Measurements from ENCODE around the gene IQCE. TPM values are rescaled to one million over a fixed set of nuclear protein-coding genes. Genes with fewer than 3 reads are reported as not detected.

The IQCE gene
- total RNA-seq, 1 experiment from 2014 or later: 35.8 TPM

DNA sequence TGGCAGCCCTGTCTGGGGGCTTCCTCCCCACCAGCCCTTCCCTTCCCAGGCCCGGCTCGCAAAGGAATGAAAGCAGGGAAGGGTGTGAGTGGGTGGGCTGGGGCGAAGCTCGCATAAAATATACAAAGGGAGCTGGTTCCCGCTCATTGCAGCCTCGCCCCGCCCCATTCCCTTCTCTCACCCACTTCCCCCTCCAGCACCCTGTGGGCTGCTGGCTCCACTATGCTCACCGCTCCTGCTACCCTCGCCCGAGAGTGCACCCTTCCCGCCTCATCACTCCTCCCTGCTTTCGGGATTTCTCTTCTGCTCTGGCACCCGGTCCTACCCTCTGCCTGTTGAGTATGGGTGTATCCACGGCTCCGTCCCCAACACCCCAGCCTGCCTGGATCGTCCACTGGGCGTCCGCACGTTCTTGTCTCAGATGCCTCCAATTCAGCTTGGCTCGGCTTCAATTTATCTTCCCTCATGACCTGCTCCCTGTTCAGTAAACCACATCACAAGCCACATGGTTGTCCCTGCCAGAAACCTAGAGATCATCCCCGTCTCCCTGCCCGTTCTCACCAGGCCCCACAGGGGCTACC lies 58.6 kb downstream of the IQCE start:
- POLR2A ChIA-PET (ENCODE audit: unreplicated experiment): no interaction called here
- no peak overlapping the region for H3K4me2 ChIP-seq
- no peaks in the 10 kb centered on the region for H3K9me3 ChIP-seq (ENCODE audit: insufficient read depth, low read depth)
- no peak overlapping the region for H2AFZ ChIP-seq
- CTCF ChIA-PET: no interaction called here
- no peak overlapping the region for H3K27ac ChIP-seq
- TF ChIP-seq EZH2 (IDR thresholded peaks at IDR 0.05; ENCODE audit: low read depth): no peak
- TF ChIP-seq, protein P1, sequence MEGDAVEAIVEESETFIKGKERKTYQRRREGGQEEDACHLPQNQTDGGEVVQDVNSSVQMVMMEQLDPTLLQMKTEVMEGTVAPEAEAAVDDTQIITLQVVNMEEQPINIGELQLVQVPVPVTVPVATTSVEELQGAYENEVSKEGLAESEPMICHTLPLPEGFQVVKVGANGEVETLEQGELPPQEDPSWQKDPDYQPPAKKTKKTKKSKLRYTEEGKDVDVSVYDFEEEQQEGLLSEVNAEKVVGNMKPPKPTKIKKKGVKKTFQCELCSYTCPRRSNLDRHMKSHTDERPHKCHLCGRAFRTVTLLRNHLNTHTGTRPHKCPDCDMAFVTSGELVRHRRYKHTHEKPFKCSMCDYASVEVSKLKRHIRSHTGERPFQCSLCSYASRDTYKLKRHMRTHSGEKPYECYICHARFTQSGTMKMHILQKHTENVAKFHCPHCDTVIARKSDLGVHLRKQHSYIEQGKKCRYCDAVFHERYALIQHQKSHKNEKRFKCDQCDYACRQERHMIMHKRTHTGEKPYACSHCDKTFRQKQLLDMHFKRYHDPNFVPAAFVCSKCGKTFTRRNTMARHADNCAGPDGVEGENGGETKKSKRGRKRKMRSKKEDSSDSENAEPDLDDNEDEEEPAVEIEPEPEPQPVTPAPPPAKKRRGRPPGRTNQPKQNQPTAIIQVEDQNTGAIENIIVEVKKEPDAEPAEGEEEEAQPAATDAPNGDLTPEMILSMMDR (conservative IDR thresholded peaks at IDR 0.05): no peak
- no peak for DNase-seq
- BruUV-seq (replicated peaks): no TSS peak
- no peaks in the 10 kb centered on the region for H3K79me2 ChIP-seq (ENCODE audit: low read depth)
- peaks cover 11% of the 10 kb centered on the region; the same call in 1 of the 2 replicates for H3F3A ChIP-seq (ENCODE audit: insufficient read depth, low read depth)
- no peak overlapping the region for H3K4me3 ChIP-seq
- H3K27me3 ChIP-seq (ENCODE audit: insufficient read depth, low read depth): no peaks in the 10 kb centered on the region
- H4K20me1 ChIP-seq (ENCODE audit: insufficient read depth): no peaks in the 10 kb centered on the region
- H3K36me3 ChIP-seq (ENCODE audit: low read depth): no peaks in the 10 kb centered on the region
- intact Hi-C loops (cut with micrococcal nuclease; ENCODE audit: unreplicated experiment): no loop called here
- H3K9me2 ChIP-seq (ENCODE audit: insufficient read depth): no peaks in the 10 kb centered on the region
- H3K4me1 ChIP-seq (replicated peaks; ENCODE audit: insufficient read depth): no peaks in the 10 kb centered on the region

DNA sequence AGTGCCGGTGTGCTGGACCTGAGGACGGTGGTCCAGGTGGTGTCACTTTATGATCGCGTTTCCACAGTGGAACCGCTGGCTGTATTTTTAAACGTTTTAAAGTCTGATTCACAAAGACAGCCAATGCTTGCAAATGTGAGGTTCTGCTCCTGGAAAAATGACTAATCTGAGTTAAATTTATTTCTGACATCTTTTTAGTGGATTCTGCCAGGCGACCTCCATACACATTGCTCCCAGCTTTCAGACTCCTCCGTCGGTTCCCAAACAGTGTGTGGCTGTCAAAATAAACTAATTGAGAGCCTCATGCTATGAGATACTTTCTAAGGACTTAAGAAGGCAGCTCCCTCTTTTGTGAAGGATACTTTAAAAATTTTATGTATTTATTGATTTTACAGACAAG lies 60.3 kb downstream of the IQCE start:
- TF ChIP-seq, protein P1 (conservative IDR thresholded peaks at IDR 0.05): no peak
- no peak for TF ChIP-seq EZH2 (IDR thresholded peaks at IDR 0.05; ENCODE audit: low read depth)
- H3K36me3 ChIP-seq (ENCODE audit: low read depth): no peaks in the 10 kb centered on the region
- no peaks in the 10 kb centered on the region for H3K79me2 ChIP-seq (ENCODE audit: low read depth)
- no peaks in the 10 kb centered on the region for H3K9me3 ChIP-seq (ENCODE audit: insufficient read depth, low read depth)
- peaks cover 11% of the 10 kb centered on the region; the same call in 1 of the 2 replicates for H3F3A ChIP-seq (ENCODE audit: insufficient read depth, low read depth)
- H3K27ac ChIP-seq: no peak overlapping the region
- no peaks in the 10 kb centered on the region for H3K4me1 ChIP-seq (replicated peaks; ENCODE audit: insufficient read depth)
- DNase-seq: no peak
- ChIA-PET POLR2A (ENCODE audit: unreplicated experiment) (no interaction called here), CTCF (interaction anchor here (0.8 kb wide), 1 partner anchor 13 kb away, joined by 18 read pairs; no protein-coding TSS in a partner anchor)
- no peaks in the 10 kb centered on the region for H3K9me2 ChIP-seq (ENCODE audit: insufficient read depth)
- no TSS peak for BruUV-seq (replicated peaks)
- H2AFZ ChIP-seq: no peak overlapping the region
- no peak overlapping the region for H3K4me2 ChIP-seq
- no peaks in the 10 kb centered on the region for H4K20me1 ChIP-seq (ENCODE audit: insufficient read depth)
- no peaks in the 10 kb centered on the region for H3K27me3 ChIP-seq (ENCODE audit: insufficient read depth, low read depth)
- intact Hi-C loops (cut with micrococcal nuclease; ENCODE audit: unreplicated experiment): no loop called here
- H3K4me3 ChIP-seq: no peak overlapping the region

DNA sequence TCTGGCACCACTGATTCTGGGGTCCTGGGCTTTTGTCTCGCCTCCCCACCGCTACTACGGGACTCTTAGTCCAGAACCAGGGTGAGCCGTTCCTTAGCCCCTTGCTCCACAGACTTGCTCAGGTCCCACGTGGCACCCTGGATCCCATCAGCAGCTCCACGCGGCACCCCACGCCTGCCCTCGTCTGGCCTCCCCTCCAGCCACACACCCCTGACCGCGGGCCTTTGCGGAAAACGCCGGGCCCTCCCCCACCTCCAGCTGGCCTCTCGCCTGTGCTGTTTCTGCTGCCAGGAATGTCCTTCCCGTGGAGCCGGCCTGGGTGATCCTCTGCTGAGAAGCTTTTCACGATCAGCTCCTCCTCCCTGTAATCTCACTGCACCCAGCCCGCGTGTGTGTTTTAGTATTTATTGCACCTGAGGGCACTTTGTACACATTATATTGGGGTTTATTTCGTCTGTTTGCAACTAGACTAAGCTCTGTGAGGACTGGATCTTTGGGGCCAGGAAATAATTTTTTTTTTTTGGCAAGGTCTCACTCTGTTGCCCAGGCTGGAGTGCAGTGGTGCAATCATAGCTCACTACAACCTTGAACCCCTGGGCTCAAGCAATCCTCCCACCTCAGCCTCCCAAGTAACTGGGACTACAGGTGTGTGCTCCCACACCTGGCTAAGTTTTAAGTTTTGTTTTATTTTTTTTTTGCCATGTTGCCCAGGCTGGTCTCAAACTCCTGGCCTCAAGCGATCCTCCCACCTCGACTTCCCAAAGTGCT lies 62.5 kb downstream of the IQCE start:
- ChIA-PET CTCF (no interaction called here), POLR2A (ENCODE audit: unreplicated experiment) (interaction anchor here (0.6 kb wide), 3 partner anchors 50 to 777 kb away, joined by 4 to 6 read pairs (median 5); no protein-coding TSS in a partner anchor)
- no peaks in the 10 kb centered on the region for H3K36me3 ChIP-seq (ENCODE audit: low read depth)
- H3K27ac ChIP-seq: no peak overlapping the region
- no peak overlapping the region for H3K4me2 ChIP-seq
- H3K27me3 ChIP-seq (ENCODE audit: insufficient read depth, low read depth): no peaks in the 10 kb centered on the region
- intact Hi-C loops (cut with micrococcal nuclease; ENCODE audit: unreplicated experiment): no loop called here
- TF ChIP-seq EZH2 (IDR thresholded peaks at IDR 0.05; ENCODE audit: low read depth): no peak
- TF ChIP-seq, protein P1 (conservative IDR thresholded peaks at IDR 0.05): no peak
- peaks cover 5% of the 10 kb centered on the region for H3K4me1 ChIP-seq (replicated peaks; ENCODE audit: insufficient read depth)
- H3K9me2 ChIP-seq (ENCODE audit: insufficient read depth): no peaks in the 10 kb centered on the region
- H2AFZ ChIP-seq: no peak overlapping the region
- H3K9me3 ChIP-seq (ENCODE audit: insufficient read depth, low read depth): no peaks in the 10 kb centered on the region
- no peak overlapping the region for H3K4me3 ChIP-seq
- DNase-seq: no peak
- no TSS peak for BruUV-seq (replicated peaks)
- H3K79me2 ChIP-seq (ENCODE audit: low read depth): no peaks in the 10 kb centered on the region
- H3F3A ChIP-seq (ENCODE audit: insufficient read depth, low read depth): peaks cover 28% of the 10 kb centered on the region; the same call in 1 of the 2 replicates
- no peaks in the 10 kb centered on the region for H4K20me1 ChIP-seq (ENCODE audit: insufficient read depth)

Measured in PC-9 (cell line).